OCI-M2 (cell line): Measurements from ENCODE around the gene SUFU.
A peak's percentile ranks its signal among the peaks of the same experiment; 100 is the strongest.

Experiments used
- DNase-seq: peaks from one replicate; lab custom pipeline; 2025; ENCODE audit not compliant: unreplicated experiment; lab: John Stamatoyannopoulos, UW

The SUFU gene

GRCh38 chr10:102633848-102634247 is 130.1 kb downstream of the SUFU start:
- no peak for DNase-seq

DNA sequence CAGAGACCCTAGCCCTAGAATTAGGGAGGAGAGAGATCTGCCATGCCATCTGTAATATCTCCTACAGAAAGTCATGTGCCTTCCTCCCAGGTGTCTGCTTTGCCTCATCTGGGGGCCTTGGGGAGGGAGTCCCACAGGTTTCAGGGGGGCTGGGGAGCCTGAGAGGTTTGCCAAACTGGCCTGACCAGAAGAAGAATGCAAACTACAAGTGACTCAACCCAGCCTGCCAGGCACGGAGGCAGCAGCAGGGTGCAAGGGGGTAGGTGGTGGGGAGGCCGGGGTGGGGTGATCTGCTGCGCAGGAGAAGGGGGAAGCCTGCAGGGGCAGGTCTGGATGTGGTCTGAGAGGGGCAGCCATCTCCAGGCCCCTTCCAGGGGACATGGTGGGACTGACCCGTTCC is 130.9 kb downstream of the SUFU start:
- no peak for DNase-seq

- DNase-seq: no peak
These were observed 131.6 kb downstream of the SUFU start for GRCh38 chr10:102635377-102635776.

- no peak for DNase-seq
These were observed 135.8 kb downstream of the SUFU start for GRCh38 chr10:102639537-102639936.

DNA sequence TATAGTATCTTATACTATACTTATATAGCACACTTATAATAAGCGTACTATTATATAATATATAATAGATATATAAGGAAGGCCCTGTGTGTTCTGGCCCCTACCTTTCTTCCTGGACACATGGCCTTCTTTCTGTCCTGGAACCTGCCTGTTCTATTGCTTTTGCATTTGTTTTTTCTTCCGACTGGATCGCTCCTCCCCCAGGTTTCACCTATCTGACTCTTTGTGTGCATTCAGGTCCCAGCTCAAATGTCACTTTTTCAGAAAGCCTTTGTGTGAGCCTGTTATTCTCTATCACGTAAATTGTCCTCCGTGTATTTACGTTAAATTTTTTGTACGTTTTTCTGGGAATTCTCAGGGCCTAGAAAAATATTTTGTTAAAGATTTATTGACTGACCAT is 137.6 kb downstream of the SUFU start:
- no peak for DNase-seq

DNA sequence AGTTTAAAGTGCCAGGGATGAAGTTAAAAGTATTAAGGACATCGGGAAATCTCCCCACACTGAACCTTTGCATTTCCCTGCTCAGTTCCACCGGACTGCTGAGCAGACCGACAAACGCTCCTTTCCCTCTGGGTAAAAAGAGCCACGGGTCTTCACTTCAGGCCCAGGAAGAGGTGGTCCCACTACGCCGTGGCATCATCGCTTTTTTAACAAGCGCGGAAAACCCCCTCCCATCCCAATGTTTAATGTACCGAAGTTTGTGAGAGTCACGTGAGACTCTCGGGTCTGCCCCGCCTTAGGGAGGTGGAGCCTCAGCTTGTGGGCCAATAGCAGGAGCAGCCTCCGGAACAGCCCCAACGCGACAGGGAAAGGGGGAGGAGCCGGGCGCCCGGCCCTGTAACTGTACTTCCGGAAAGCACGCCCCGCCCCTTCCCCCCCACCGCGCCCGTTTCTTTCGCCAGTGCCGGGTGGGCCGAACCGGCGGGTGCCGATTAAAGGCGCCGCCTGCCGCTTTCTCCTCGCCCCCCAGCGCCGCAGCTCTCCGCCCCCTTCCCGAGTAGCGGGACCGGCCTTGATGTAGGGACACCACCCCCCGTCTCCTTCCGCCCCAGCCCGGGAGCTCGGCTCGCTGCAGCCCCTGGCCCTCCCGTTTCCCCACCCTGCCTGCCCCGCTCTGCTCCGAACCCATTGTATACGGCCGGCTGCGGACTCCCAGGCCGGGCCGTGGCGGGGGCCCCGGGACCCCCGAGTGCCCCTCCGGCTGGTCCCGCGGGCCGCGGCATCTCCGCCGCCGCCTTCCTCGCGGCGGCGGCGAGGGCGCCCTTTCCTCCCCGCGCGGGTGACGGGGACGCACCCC is 138.3 kb downstream of the SUFU start:
- peak; percentile 76 for DNase-seq

DNA sequence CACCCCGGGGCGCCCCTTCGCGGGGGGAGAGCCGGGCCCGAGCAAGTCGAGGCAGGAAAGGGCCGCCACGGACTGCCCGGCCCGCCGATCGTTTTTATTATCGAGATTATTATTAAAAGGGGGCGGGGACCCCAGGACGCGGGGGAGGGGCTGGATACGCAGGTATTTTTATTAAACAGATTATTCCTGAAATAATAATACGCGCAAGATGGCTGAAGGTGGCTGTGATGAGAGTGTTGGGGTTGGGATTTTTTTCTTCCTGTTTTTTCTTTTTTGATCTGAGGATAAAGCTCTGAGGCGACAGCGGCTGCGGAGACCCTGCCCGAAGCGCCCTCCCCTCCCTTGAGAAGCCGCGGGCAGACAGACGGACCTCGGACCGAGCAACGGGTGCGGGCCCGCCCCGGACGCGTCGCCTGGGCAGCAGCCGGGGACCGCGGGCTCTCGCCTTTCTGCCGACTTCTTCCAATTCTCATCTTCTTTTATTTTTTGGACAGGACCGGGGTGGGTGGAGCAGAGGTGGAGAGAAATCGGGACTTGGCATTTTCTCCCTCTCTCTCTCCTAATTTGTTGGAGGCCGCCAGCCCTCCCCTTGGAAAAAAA is 139.1 kb downstream of the SUFU start:
- no peak for DNase-seq

DNA sequence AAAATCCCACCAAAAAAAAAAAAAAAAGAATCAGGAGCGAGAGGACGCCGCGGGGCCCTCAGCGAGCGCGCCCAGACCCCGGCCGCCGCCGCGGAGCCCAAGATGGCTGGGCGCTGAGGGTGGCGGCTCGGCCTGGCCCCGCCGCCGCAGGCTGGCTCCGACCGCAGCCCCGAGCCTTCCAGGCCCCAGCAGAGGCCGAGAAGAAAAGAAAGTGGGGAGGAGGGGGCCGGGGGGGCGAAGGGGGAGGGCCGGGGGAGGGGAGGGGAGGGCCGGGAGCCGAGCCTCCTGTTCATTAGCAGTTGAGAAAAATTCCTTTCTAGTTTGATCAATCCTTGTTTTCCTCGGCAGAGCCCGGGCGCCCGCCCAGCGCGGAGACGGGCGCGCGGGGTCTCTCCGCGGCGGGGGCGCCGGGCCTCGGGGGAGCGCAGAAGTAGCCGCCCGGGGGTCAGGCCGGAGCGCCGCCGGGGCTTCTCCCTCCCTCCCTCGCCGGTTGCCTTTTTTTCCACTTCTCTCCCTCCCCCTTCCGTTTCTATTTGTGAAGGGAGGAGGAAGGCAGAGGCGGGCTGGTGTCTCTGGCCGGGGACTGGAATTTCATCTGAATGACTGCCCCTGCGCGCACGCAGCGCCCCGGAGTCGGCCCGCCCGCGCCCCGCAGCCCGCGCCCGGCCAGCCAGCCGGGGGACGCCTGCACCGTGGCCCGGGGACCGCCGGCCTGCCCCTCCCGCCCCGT is 139.7 kb downstream of the SUFU start:
- DNase-seq: no peak

DNA sequence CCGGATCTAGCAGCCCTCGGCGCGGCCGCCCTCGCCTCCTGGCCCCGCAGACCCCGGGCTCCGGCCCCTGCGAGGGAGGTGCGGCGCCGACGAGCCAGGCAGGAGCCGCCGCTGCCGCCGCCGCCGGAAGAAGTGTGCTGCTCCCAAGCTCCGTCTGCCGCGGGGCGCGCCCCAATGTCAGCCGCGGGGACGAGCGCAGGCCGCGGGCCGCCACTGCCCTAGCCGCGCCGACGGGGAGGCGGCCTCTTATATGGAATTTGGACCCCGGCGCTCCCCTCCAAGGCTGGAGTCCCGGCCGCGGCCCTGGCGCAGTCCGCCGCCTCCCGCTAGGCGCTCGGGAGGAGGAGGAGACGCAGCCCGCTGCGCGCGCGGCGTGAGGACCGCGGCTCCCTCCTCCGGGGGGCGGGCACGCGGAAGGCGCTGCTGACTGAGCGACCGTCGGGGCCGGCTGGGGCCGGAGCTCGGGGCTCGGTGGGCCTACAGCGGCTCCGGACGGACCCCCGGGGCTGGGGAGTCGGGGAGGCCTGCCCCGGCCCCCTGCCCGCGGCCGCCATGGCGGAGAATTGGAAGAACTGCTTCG is 140.4 kb downstream of the SUFU start, which contains the start of gene TRIM8:
Gene TRIM8, plus strand, starts transcription at position 414 of the 580 bp plus-strand sequence. Its CDS starts 139 bp downstream, at position 553.
- DNase-seq: no peak

GRCh38 chr10:102644646-102645387 is 141.0 kb downstream of the SUFU start:
- DNase-seq: no peak

- DNase-seq: no peak
These were observed 141.6 kb downstream of the SUFU start for GRCh38 chr10:102645388-102645740.

DNA sequence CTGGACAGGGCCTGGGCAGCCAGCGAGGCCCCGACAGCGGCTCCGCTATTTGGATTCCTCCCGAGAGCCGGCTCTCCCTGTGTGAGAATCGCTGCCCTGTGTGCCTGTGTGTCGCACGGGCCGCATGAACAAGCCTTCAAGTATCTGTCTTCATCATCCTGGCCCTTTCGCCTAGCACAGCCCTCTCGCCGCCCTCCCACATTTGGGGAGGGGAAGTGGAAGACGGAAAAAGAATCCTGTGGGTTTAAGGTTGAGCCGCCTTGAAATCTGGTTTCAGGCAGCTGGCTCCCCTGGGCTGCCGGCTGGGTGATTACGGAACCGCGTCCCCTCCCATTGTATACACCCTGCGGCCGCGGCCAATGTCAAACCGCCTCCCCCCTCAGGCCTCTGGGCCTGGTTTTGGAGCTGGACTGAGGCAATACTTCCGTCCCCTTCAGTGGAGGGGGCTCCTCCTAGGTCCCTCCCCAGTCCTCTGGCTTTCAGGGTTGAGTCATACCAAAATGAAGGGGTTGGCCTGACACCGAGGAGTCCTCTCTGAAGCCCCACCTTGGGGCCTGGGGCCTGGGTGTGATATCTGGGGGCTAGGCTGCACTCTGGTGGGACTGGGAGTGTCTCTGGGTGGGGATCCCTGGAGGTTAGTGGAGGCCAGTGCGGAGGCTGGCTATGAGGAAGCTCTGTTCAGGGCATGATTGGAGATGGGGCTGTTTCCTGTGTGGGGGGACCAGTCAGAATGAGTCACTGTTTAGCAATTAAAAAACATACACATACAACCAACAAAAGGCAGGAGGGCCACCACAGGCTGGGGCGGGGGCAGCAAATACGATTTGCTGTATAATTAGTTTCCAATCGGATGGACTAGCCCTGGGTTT is 142.2 kb downstream of the SUFU start:
- DNase-seq: no peak

- DNase-seq: no peak
These were observed 143.1 kb downstream of the SUFU start for GRCh38 chr10:102646610-102647442.

DNA sequence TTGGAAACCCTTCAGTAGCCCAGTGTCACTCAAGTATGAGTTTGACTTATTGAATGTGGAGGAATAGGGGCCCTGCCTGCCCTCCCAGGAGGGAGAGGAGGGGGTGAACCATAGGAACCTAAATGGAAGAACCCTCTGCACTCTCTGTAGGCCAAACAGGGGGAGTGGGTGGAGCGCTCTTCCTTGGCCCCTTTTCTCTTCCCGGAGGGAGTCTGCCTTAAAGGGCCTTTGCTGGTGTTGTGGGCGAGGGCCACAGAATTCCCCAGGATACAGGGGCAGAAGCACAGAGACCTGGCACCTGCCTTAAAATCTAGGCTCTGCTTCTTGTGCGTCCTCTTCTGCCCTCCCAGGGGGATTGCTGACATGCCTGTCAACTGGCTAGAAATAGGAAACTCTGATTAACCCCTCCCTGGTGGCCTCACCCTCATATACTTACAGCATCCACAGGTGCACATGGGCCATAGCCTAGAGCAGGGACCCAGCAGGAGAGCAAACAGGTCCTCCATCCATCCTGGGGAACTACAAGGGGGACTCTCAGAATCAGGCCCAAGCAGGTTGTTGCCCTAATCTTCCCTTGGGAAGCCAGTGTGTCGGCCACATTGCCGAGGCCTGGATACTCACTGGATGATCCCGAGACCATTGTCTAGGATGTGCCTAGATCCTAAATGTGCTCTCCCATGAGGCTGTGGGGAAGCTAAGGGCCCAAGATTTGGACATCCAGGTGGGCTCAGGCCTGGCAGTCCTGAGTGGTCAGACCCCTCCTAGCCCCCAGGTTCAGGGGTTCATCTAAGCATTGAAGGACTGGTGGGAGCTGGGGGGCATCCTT is 143.9 kb downstream of the SUFU start:
- DNase-seq: no peak

DNA sequence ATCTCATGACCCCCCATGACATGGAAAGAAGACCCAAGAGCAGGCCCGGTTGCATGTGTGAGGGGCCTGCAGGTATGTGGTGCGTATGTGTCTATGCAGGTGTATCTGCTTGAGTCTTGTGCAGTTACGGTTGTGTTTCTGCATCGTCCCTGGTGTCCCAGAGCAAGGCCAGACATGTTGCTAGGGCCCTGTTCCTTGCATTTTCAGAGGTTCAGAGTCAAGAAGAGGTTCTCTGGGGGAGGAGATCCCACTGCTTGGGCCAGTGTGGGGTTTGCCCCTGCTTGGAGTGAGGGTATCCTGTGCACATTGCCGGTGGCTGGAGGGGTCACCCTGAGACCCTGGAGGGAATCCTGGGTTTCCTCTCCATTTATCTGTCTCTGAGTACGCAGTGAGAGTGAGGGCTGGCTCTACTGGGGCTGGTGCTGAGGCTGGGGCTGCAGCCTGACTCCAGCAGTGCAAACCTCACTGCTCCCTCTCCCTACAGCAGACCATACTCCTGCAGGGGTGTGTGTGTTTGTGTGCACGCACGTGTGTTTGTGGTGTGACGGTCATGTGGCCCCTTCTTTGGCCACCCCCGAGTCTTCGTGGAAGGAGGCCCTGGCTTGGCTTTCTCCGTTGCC is 144.6 kb downstream of the SUFU start:
- DNase-seq: no peak

- DNase-seq: no peak
These were observed 145.4 kb downstream of the SUFU start for GRCh38 chr10:102648889-102649796.
